Upper lobe of left lung (tissue), 6 donors: ENCODE measurements around the gene ATG10. TPM values are rescaled to one million over a fixed set of nuclear protein-coding genes. Genes with fewer than 3 reads are reported as not detected.
A peak's percentile ranks its signal among the peaks of the same experiment; 100 is the strongest.

Experiments used
- ATAC-seq, 2 donors: fragments of 200-7000 bp; cut with Tn5 transposase; one replicate each; pipeline ENCODE4 v1.9.1; 2022; ENCODE audit warnings: mild to moderate bottlenecking in 2 of 2, moderate library complexity in 2 of 2; ENCODE audit not compliant: low FRiP score in 2 of 2
- DNase-seq, 2 donors: peaks; one replicate each; pipeline ENCODE4 v3.0.0-alpha.2; 2019 to 2020
- H3K27ac ChIP-seq, 4 donors: fragments of 200-600 bp; sonication (generic); one replicate each; pipeline ENCODE4 v1.5.1; 2016 to 2019
- H3K27me3 ChIP-seq, 4 donors: fragments of 200-600 bp; sonication (generic); one replicate each; pipeline ENCODE4 v1.5.1; 2017 to 2019
- H3K36me3 ChIP-seq, 4 donors: fragments of 200-600 bp; sonication (generic); one replicate each; pipeline ENCODE4 v1.5.1; 2016 to 2019
- H3K4me1 ChIP-seq, 4 donors: fragments of 200-600 bp; sonication (generic); one replicate each; pipeline ENCODE4 v1.5.1; 2018 to 2019
- H3K4me3 ChIP-seq, 4 donors: fragments of 200-600 bp; sonication (generic); one replicate each; pipeline ENCODE4 v1.5.1; 2017 to 2019; ENCODE audit warnings: mild to moderate bottlenecking in 2 of 4, moderate library complexity in 1 of 4
- H3K9me3 ChIP-seq, 4 donors: fragments of 200-600 bp; sonication (generic); one replicate each; pipeline ENCODE4 v1.5.1; 2018 to 2019
- CTCF ChIP-seq, 6 experiments: fragments of 450-650 bp in 4 of 6; fragments of 200-600 bp in 2 of 6; sonication (generic) in 2 of 6; IDR thresholded peaks; one replicate each; pipeline ENCODE4 v1.5.1; 2016 to 2019; ENCODE audit warnings: antibody characterized with exemption in 6 of 6
- EP300 ChIP-seq, 4 donors: sonication (generic); formaldehyde crosslinking; IDR thresholded peaks; one replicate each; pipeline ENCODE4 v1.5.1; 2017; ENCODE audit warnings: antibody characterized with exemption in 4 of 4, control low read depth in 2 of 4
- POLR2A ChIP-seq, 4 donors: fragments of 450-650 bp; IDR thresholded peaks; one replicate each; pipeline ENCODE4 v1.5.1; 2016 to 2017; ENCODE audit warnings: antibody characterized with exemption in 4 of 4, mild to moderate bottlenecking in 2 of 4
- POLR2AphosphoS5 ChIP-seq, 2 donors: sonication (generic); formaldehyde crosslinking; IDR thresholded peaks; one replicate each; pipeline ENCODE4 v1.5.1; 2017; ENCODE audit warnings: antibody characterized with exemption in 2 of 2
- WGBS, 2 donors: methylation state at CpG; one replicate each; pipeline ENCODE4 v1.1.5; 2017 to 2018; 5-methylcytosine and 5-hydroxymethylcytosine counted together
- total RNA-seq, 6 donors: library from RNA; depleted of rRNA in 4 of 6; stranded (reverse); fragments of >200 nt in 4 of 6; gene quantifications; one replicate each; pipeline versions ENCODE4 v1.1.0 to v1.2.1, GENCODE V29; 2016 to 2021
- donor health status: DM: no; HTN: no; CAD: no; lungs with moderate emphysema.
- donor health status: DM: no; HTN: yes; CAD: no; lungs with severe emphysema.

ATG10 gene
- total RNA-seq, 6 donors from 2014 or later = 1.00 to 9.4 (median 7.0) TPM

DNA sequence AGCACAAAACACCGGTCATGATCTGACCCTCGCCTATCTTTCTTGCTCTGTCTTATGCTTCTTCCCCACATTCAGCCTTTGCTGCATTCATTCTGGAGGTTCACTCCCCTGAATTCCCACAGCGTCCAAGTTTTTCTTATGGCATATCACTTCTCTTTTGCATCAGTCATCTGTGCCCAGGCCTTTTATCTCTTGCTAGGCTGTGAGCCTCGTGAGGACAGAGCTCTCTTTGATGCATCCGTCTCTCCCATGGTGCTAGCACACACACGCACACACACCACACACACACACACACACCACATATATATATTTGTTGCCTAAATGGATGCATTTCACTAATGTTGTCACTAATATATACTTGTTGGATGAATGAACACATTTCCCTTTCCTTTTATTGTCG, 45.8 kb upstream of the ATG10 start:
- Histone ChIP-seq H3K36me3 (no peaks in the 10 kb centered on the region), H3K4me3 (no peak overlapping the region), H3K4me1 (no peaks in the 10 kb centered on the region), H3K9me3 (no peaks in the 10 kb centered on the region), H3K27ac (no peak overlapping the region), H3K27me3 (no peaks in the 10 kb centered on the region)
- DNase-seq (no peak), ATAC-seq (no peak)
- WGBS, 2 donors = 78 to 82% methylated on average over 7 of the region's 7 CpGs
- no peak for TF ChIP-seq POLR2AphosphoS5 (IDR thresholded peaks at IDR 0.05)
- no peak for TF ChIP-seq EP300 (IDR thresholded peaks at IDR 0.05)
- TF ChIP-seq CTCF (IDR thresholded peaks at IDR 0.05) = no peak
- TF ChIP-seq POLR2A (IDR thresholded peaks at IDR 0.05) = no peak

DNA sequence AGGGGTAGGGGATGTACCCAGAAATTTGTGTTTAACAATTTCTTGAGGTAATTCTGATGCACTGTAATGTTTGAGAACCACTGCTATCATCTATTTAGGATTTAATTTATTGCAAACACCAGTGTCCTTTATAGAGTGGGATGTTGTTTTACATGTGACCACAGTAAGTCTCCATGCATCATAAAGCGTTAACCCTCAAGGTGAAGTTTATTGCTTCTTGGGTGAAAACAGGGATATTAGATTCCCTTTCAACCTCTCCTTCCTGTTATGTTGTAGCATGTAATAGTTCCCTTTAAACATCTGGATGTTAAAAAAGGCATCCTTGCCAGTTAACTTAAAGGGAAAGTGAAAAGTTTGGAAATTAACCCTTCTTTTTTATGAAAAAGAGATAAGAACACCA, 35.8 kb upstream of the ATG10 start:
- 81 to 86% methylated on average over 1 of the region's 1 CpG for WGBS, 2 donors
- no peak overlapping the region for H3K4me3 ChIP-seq
- no peaks in the 10 kb centered on the region for H3K36me3 ChIP-seq
- no peaks in the 10 kb centered on the region for H3K27me3 ChIP-seq
- DNase-seq (no peak), ATAC-seq (no peak)
- H3K4me1 ChIP-seq = no peaks in the 10 kb centered on the region
- no peak overlapping the region for H3K27ac ChIP-seq
- H3K9me3 ChIP-seq = peaks cover 0 to 5% (median 0%) of the 10 kb centered on the region in 4 donors
- TF ChIP-seq POLR2AphosphoS5 (IDR thresholded peaks at IDR 0.05) (no peak), POLR2A (IDR thresholded peaks at IDR 0.05) (no peak), CTCF (IDR thresholded peaks at IDR 0.05) (no peak), EP300 (IDR thresholded peaks at IDR 0.05) (no peak)

DNA sequence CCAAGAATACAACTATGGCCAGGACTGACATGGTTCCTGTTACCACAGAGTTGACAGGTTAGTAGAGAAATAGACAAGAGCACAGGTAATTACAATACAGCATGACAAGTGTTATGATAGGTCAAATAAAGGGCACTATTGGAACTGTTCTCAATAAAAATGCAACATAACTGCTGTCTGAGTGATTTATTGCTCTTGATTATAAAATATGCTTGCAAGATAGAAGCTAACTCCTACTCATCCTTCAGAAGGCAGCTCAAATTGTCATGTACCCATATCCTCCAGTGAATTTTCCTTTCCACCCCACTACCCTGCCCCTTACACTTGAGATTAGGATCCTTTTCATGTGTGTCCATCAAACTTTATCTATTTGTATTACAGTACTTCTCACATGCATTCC, 35.1 kb upstream of the ATG10 start:
- Histone ChIP-seq H3K4me1 (no peaks in the 10 kb centered on the region), H3K4me3 (no peak overlapping the region), H3K9me3 (peaks cover 0 to 6% (median 0%) of the 10 kb centered on the region in 4 donors), H3K36me3 (no peaks in the 10 kb centered on the region), H3K27me3 (no peaks in the 10 kb centered on the region), H3K27ac (no peak overlapping the region)
- DNase-seq = no peak
- no peak for ATAC-seq
- no peak for TF ChIP-seq POLR2AphosphoS5 (IDR thresholded peaks at IDR 0.05)
- no peak for TF ChIP-seq EP300 (IDR thresholded peaks at IDR 0.05)
- TF ChIP-seq POLR2A (IDR thresholded peaks at IDR 0.05) = no peak
- no peak for TF ChIP-seq CTCF (IDR thresholded peaks at IDR 0.05)

DNA sequence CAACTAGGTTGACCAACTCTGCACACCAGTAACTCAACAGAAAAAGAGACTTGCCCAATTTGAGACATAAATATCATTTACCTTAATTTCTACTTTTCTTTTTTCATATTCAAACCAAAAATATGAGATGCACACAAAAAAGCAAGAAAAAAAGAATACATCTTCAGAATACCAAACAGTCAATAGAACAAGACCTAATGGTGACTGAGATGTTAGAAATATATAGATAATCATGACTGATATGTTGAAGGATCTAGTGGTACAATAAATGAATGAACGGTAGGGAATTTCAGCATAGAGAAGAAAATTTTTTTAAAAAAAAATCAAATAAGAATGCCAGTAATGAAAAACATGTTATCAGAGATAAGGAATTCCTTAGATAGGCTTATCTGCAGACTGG, 29.1 kb upstream of the ATG10 start:
- Histone ChIP-seq H3K9me3 (peaks cover 0 to 11% (median 2%) of the 10 kb centered on the region in 4 donors), H3K27ac (no peak overlapping the region), H3K27me3 (no peaks in the 10 kb centered on the region), H3K4me3 (no peak overlapping the region), H3K4me1 (no peaks in the 10 kb centered on the region), H3K36me3 (no peaks in the 10 kb centered on the region)
- ATAC-seq = no peak
- TF ChIP-seq POLR2A (IDR thresholded peaks at IDR 0.05) = no peak
- TF ChIP-seq POLR2AphosphoS5 (IDR thresholded peaks at IDR 0.05) = no peak
- no peak for TF ChIP-seq CTCF (IDR thresholded peaks at IDR 0.05)
- TF ChIP-seq EP300 (IDR thresholded peaks at IDR 0.05) = no peak
- 76 to 85% methylated on average over 1 of the region's 1 CpG for WGBS, 2 donors
- no peak for DNase-seq

DNA sequence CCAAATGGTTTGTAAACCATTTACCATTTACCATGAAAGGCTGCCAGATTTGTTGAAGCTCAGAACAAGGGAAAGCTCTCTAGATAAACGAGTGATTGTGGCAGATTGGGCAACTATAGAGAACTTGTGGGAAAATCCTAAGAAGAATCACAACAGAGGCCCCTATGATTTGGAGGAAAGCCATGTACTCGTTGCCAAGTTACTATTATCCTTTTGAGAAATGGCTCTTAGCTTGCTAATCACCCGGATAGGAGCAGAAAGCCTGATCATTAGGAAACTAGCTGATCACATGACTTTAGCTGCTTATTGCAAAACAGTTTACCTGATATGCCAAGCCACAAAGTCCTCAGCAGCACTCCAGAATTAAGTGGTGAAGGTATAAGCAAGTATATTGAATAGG, 23.5 kb upstream of the ATG10 start:
- Histone ChIP-seq H3K27ac (no peak overlapping the region), H3K4me3 (no peak overlapping the region), H3K27me3 (no peaks in the 10 kb centered on the region), H3K9me3 (no peaks in the 10 kb centered on the region), H3K4me1 (peaks cover 0 to 3% (median 1%) of the 10 kb centered on the region in 4 donors), H3K36me3 (no peaks in the 10 kb centered on the region)
- TF ChIP-seq CTCF (IDR thresholded peaks at IDR 0.05) = no peak
- peak in 1 of 4 donors; percentile 63 for TF ChIP-seq EP300 (IDR thresholded peaks at IDR 0.05)
- ATAC-seq = peak; percentile 14 to 66
- DNase-seq = peak in 1 of 2 donors; percentile 45
- WGBS, 2 donors = 47 to 69% methylated on average over 3 of the region's 3 CpGs
